NK-92 treated with Interleukin-12 subunit alpha and Interleukin-12 subunit beta, amount 100 ng/mL, for 24 hours (cell line): ENCODE data around the gene EIF6.
"Not testable (repeated sequence)": the region's sequence is repeated elsewhere in the genome, so short reads cannot be mapped to it uniquely, and the experiment has no call there.

Source experiments
- DNase-seq: peaks from one replicate; lab custom pipeline; 2025; lab: John Stamatoyannopoulos, UW

EIF6 gene

DNA sequence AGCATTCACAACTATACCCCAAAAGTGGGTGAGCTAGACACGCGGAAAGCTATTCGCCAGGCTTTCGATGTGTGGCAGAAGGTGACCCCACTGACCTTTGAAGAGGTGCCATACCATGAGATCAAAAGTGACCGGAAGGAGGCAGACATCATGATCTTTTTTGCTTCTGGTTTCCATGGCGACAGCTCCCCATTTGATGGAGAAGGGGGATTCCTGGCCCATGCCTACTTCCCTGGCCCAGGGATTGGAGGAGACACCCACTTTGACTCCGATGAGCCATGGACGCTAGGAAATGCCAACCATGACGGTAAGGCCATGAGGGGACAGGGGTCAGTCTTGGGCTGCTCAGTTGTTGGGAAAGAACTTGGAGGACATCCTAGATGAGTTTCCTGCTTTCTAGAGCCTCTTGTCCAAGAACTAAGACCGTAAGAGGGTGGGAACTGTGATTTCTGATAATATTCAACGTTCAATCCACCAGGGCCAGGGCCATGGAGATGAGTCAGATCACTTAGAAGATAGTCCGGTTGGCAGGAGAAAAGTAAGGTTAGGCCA is 30.0 kb downstream of the EIF6 start:
- no peak for DNase-seq

DNA sequence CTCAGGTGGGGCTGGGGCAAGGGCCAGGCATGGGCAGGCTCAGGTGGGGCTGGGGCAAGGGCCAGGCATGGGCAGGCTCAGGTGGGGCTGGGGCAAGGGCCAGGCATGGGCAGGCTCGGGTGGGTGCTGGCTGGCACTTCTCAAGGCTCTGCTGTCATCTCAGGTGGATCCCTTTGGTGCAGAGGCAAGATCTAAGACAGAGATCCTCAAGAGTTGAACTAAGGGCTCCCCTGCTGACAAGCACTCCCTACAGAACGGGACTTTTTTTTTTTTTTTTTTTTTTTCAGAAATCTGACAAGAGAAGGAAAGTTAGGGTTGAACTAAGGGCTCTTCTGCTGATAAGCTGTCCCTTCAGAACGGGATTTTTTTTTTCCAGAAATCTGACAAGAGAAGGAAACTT is 31.6 kb downstream of the EIF6 start:
- DNase-seq = no peak

DNA sequence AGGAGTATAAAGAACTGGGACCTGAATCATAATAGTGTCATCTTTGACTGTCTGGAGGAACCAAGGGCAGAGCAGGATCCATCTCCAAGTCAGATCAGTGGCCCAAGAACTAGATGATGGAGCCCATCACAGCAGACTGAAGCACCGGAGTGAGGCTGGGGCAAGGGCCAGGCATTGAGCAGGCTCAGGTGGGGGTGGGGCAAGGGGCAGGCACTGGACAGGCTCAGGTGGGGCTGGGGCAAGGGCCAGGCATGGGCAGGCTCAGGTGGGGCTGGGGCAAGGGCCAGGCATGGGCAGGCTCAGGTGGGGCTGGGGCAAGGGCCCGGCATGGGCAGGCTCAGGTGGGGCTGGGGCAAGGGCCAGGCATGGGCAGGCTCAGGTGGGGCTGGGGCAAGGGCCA is 32.0 kb downstream of the EIF6 start:
- not testable (repeated sequence) for DNase-seq

DNA sequence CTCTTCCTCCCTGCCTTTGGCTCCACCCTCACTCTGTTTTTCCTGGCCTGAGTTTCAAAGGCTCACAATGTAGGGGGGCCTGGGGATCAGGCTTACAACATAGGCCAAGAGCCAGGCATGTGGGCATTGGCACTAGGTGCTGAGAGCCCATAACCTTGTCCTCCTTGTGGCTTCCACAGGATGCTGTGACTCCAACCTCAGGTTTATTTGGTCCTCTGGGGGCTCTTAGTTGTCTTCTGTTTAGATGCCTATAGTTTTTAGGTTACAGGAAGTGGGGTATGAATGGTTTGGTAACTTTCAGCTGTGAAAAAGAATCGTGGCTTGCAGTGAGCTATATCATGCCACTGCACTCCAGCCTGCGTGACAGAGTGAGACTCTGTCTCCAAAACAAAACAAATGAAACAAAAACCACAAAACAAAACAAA is 32.5 kb downstream of the EIF6 start:
- peak; percentile 71 for DNase-seq

DNA sequence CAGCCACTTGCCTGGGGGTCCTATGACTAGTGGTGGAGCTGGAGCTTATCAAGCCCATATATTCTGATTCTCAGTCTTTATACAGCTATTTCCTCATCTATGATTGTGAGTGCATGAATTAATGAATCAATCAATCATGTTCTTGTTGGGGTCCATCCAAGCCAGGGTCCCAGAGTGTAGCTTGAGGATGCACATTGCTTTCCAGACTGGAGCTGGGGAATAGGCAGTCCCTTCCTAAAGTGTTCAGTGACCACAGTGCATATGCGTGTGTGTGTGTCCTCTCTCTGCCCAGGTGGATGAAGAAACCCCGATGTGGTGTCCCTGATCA is 33.0 kb downstream of the EIF6 start:
- no peak for DNase-seq

DNA sequence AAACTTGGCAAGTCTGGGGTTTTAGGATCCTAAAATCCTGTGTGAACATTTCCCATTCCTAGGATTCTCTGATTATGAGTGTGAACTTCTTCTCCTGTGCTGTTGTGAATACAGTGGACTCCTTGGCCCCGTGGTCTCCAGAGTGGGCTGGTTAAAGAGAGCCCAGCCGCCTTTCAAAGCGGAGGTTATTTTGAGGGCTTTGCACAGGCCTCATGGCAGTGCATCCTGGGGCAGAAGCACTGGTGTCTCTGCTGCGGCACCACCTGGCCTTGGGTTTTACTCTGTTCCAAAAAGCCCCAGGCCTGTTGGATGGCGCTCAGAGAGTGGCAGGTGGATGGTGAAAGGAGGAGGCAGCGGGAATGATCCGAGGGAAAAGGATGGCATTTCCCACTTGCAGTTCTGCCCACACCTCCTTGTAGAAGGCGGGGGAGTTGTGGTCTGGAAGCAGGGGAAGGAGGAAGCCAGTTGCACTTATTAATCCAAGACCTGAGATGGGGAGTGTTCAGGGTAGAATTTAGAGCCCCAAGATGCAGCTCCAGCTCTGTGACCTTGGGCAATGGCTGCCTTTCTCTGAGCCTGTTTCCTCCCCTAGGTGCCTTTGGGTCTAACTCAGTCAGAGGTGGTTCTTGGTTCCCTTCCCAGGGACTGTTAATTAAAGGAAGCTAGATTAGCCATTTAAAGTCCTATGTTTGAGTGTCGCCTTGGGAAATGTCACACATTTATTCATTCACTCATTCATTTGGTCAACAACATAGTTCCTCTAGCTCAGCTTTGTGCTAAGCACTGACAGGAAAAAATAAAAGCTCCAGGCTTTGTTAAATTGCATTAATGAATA is 35.7 kb downstream of the EIF6 start:
- DNase-seq = no peak

DNA sequence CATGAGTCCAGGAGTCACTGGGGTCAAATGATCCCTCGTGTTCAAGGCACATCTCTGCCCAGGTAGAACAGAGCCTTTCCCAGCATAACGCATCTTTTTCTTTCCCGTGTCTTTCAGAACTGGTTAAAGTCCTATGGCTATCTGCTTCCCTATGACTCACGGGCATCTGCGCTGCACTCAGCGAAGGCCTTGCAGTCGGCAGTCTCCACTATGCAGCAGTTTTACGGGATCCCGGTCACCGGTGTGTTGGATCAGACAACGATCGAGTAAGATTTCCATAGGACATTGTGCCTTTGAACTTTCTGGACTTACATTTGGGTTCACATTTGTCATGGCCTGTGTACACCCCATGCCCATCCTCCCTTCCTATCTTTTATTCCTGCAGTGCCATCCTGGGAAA is 37.8 kb downstream of the EIF6 start:
- no peak for DNase-seq

DNA sequence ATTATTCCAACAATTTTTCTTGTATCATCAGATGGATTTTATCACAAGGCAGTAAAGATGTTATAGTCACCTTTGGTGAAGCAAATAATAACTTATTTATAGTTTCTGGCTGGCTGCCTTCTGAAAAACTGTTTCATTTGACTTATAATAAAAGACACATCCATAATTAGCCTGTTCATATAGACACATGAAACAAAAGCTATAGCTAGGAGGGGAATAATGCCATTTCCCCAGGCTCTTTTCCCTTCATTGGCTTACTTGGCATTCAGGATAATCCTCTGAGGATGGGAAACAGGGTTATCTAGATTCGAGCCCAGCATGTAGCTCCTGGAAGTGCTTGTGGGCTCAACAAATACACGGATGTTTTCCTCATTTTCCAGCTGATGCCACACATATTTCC is 40.6 kb downstream of the EIF6 start:
- no peak for DNase-seq

DNA sequence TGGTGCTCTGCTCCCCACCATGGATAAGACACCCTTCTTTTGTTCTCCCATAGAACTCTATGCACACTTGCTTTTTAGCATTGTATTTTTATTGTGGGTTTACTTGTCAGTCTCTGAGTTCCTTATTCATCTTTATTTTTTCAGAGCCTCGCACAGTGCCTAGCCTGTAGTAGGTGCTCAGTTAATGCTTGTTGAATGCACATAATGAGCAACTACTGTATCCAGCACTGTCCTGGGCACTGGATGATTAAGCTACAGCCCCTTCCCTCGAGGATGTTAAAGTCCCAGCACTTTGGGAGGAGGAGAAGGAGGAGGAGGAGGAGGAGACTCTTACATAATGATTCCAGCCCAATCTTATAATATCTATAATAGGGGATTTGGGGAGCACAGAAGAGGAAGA is 41.3 kb downstream of the EIF6 start:
- DNase-seq = no peak

DNA sequence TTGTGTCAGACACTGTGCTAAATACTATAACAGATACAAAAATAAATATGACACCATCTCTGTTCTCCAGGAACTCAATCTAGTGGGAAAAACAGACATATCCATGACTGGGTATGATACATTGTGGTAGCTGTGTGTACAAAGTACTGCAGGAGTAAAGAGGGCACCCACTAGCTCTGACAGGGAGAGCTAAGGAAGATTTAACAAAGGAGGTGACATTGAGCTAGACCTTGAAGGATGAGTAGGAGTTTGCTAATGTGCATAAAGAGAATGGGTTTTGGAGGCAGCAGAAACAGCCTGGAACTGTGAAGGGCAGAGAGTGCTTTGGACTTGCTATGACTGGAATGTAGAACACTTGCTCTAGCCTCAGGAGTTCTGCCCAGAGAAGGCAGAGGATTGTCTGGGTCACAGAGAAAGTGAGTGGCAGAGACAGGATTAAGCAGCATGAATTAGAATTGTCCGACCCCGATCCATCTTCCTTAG is 43.7 kb downstream of the EIF6 start:
- no peak for DNase-seq

DNA sequence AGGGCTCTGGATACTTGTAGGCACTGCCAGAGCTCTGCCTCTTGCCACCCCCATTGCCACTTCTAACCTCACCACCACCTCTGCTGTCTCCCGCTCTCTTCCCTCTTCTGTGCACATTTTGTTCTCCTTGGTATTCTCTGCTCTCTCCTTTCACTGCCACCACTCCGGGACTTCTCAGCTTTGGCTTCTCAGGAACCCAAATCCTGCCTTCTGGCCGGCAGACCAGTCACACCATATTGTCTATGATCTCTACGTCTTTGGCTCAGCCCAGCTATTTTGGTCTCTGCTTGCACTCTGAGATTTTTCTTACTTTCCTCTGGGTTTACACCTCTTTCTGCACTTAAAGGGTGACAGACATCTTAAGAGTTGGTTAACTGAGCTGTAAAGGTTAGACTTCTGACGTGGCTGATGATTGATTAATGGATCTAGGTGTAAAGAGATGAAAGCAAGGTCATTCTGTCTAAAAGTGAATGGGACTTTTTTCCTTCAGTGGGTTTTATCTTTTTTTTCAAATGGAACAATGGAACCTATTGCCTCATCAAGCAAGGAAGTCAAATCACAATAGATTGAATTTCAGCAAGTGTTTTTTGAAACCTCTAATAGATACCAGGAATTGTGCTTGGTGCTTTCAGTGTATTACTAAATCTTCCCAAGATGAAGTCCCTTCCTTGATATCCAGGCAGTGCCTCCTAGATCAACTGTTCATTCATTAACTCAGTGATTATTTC is 44.3 kb downstream of the EIF6 start:
- DNase-seq = no peak

DNA sequence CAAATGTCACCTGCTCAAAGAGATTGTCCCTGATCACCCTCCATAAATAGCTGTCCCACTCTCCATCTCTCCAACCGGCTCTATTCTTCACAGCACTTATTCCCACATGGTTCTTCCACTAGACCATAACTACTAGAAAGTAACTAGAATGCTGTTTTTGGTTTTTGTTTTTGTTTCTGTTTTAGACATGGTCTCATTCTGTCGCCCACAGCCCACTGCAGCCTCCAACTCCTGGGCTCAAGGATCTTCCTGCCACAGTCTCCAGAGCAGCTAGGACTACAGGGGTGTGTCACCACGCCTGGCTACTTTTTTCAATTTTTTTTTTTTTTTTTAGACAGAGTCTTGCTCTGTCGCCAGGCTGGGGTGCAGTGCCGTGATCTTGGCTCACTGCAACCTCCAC is 45.8 kb downstream of the EIF6 start:
- DNase-seq = no peak

DNA sequence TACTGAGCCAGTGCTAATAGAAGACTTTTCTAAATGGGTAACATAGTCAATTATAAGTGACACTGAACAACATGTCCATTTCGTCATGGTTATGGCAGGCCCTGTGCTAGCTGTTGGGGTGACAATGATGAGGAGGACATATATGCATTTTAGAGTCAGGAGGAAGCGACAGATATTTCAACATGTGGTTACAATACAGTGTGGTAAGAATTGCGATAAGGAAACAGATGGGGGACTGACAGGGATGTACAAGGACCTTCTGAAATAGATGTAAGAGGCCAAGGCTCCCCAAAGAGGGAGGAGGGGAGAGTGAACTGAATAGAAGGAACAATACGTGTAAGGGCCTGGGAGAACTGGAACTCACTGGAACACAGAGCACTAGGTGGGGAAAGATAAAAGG is 46.4 kb downstream of the EIF6 start:
- DNase-seq = no peak

DNA sequence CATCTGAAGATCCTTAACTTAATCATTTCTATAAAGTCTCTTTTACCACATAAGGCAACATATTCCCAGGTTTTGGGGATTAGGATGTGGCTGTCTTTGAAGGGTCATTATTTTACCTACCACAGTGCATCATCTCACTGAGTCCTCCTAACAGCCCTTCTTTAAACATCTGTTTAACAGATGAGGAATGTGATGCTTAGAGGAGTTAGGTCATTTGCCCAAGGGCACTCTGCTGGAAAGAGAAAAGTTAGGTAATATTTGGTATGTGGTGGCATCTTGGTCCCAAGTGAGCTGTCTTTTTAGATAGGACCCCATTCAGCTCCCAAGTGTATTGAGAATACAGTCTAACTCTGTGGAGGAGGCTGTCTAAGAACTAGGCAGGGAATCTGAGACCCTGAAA is 47.1 kb downstream of the EIF6 start:
- no peak for DNase-seq

DNA sequence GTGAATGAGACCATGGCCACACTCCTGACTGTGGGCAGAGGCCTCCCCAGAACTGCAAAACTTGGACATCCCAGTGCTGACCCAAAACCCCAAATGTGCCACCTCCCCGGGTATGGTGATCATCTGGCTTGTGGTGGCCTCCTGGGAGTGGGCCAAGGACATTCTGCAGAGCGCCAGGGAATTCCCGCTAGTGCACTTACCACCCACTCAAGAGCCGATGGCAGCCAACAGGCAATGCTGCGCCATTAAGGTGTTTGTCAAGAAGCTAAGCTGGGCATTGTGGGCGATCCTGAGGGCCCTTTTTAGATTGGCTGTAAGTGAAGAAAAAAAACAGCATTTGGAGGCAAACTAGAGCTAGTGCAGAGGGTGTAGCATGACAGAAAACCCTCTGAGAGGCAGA is 48.7 kb downstream of the EIF6 start:
- no peak for DNase-seq

DNA sequence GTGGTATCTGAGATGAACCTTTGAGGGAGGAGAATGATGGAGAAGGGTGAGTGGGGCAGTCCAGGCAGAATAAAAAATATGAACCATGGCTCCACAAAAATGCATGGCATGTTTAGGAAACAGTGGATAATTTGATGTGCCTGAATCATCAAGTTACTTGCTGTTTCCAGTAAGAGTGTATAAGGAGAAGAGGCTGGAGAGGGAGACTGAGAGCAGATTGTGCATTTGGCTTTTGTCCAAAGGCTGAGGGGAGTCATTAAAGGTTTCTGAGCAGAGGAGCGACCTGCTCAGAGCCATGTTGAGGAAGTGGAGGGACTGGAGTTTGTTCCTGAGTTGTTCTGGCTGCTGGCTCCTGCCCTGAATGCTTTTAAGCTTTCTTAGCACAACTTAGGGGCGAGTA is 52.0 kb downstream of the EIF6 start:
- no peak for DNase-seq
